HepG2 (cell line): Measurements from ENCODE around the gene SPEM2. TPM values are rescaled to one million over a fixed set of nuclear protein-coding genes. Genes with fewer than 3 reads are reported as not detected.

Source experiments
- ADNP ChIP-seq: sonication (generic); formaldehyde crosslinking; IDR thresholded peaks from 2 replicates; pipeline ENCODE4 v1.4.0; 2020; ENCODE audit warnings: missing genetic modification reagents
- ATM ChIP-seq: fragments of 450-650 bp; IDR thresholded peaks from 2 replicates; pipeline ENCODE4 v1.7.1; 2017; ENCODE audit warnings: mild to moderate bottlenecking, borderline replicate concordance
- EED ChIP-seq: sonication (generic); formaldehyde crosslinking; IDR thresholded peaks from 2 replicates; pipeline ENCODE4 v1.5.0; 2020; ENCODE audit warnings: mild to moderate bottlenecking, missing genetic modification reagents
- HNF1B ChIP-seq: sonication (generic); formaldehyde crosslinking; IDR thresholded peaks from 2 replicates; pipeline ENCODE4 v1.5.1; 2020; ENCODE audit warnings: mild to moderate bottlenecking, moderate library complexity, missing genetic modification reagents
- KDM2A ChIP-seq: sonication (generic); formaldehyde crosslinking; IDR thresholded peaks from 2 replicates; pipeline ENCODE4 v1.4.0; 2020; ENCODE audit warnings: low read depth, missing genetic modification reagents, borderline replicate concordance
- MAX ChIP-seq: IDR thresholded peaks from 2 replicates; pipeline ENCODE4 v1.6.1; 2012; ENCODE audit warnings: inconsistent platforms
- SP1 ChIP-seq, 2 experiments: fragments of 450-650 bp in 1 of 2; sonication (generic) in 1 of 2; formaldehyde crosslinking in 1 of 2; IDR thresholded peaks; 2 replicates each; pipeline versions ENCODE4 v1.4.0 to v1.6.1; 2016 to 2020; ENCODE audit warnings: missing genetic modification reagents in 1 of 2
- THAP9 ChIP-seq: sonication (generic); formaldehyde crosslinking; IDR thresholded peaks from 2 replicates; pipeline ENCODE4; 2020; ENCODE audit warnings: missing genetic modification reagents, mild to moderate bottlenecking, borderline replicate concordance
- ZBTB7B ChIP-seq: sonication (generic); formaldehyde crosslinking; IDR thresholded peaks from 2 replicates; pipeline ENCODE4 v1.4.0; 2020; ENCODE audit warnings: missing genetic modification reagents
- ZFP41 ChIP-seq: sonication (generic); formaldehyde crosslinking; IDR thresholded peaks from 2 replicates; pipeline ENCODE4 v1.4.0; 2020; ENCODE audit warnings: mild to moderate bottlenecking, missing genetic modification reagents, borderline replicate concordance
- ZFP90 ChIP-seq: sonication (generic); formaldehyde crosslinking; IDR thresholded peaks from 2 replicates; pipeline ENCODE4 v1.8.0; 2022; ENCODE audit warnings: missing genetic modification reagents, mild to moderate bottlenecking, inconsistent platforms, borderline replicate concordance
- ZNF550 ChIP-seq: sonication (generic); formaldehyde crosslinking; IDR thresholded peaks from 2 replicates; pipeline ENCODE4 v1.4.0; 2020; ENCODE audit warnings: mild to moderate bottlenecking, missing genetic modification reagents, borderline replicate concordance
- ZNF557 ChIP-seq: sonication (generic); formaldehyde crosslinking; IDR thresholded peaks from 2 replicates; pipeline ENCODE4 v1.4.0; 2020; ENCODE audit warnings: missing genetic modification reagents
- ZNF772 ChIP-seq: sonication (generic); formaldehyde crosslinking; IDR thresholded peaks from 2 replicates; pipeline ENCODE4 v1.5.0; 2020; ENCODE audit warnings: mild to moderate bottlenecking, missing genetic modification reagents
- ZZZ3 ChIP-seq: sonication (generic); formaldehyde crosslinking; IDR thresholded peaks from 2 replicates; pipeline ENCODE4 v1.4.0; 2020; ENCODE audit warnings: missing genetic modification reagents, mild to moderate bottlenecking, borderline replicate concordance
- polyA plus RNA-seq, 8 experiments: library from polyadenylated mRNA; depleted of rRNA in 3 of 8; stranded (reverse) in 7 of 8; unstranded in 1 of 8; fragments of >200 nt; fragmentation: Illumina TruSeq in 4 of 8; extraction: Trizol in 4 of 8; gene quantifications; 2 replicates each; pipeline versions ENCODE4 v1.2.1 to v1.2.3, GENCODE V29; 2011 to 2016; ENCODE audit warnings: low read depth in 4 of 8, missing spikeins in 1 of 8, mixed read lengths in 1 of 8; ENCODE audit not compliant: insufficient read depth in 1 of 8
- total RNA-seq, 5 experiments: library from RNA; depleted of rRNA; stranded (reverse); fragments of >200 nt; fragmentation: Illumina TruSeq; extraction: Trizol; gene quantifications; 2 replicates each; pipeline ENCODE4 v1.2.3, GENCODE V29; 2016; ENCODE audit warnings: low read depth in 1 of 5
- TF ChIP-seq, protein P1 (sequence below): sonication (generic); formaldehyde crosslinking; IDR thresholded peaks from 2 replicates; pipeline ENCODE4 v1.5.0; 2020; ENCODE audit warnings: missing genetic modification reagents
- TF ChIP-seq, protein P2 (sequence below): sonication (generic); formaldehyde crosslinking; IDR thresholded peaks from 2 replicates; pipeline ENCODE4 v1.4.0; 2020; ENCODE audit warnings: low read depth, missing genetic modification reagents
- TF ChIP-seq, protein P3 (sequence below): IDR thresholded peaks from 2 replicates; pipeline ENCODE4 v1.6.1; 2016

The SPEM2 gene
- total and polyA plus RNA-seq, 2 of the 13 experiments (the other 11 are each of a cell fraction or from before 2014, with no cell fraction given) = not detected

DNA sequence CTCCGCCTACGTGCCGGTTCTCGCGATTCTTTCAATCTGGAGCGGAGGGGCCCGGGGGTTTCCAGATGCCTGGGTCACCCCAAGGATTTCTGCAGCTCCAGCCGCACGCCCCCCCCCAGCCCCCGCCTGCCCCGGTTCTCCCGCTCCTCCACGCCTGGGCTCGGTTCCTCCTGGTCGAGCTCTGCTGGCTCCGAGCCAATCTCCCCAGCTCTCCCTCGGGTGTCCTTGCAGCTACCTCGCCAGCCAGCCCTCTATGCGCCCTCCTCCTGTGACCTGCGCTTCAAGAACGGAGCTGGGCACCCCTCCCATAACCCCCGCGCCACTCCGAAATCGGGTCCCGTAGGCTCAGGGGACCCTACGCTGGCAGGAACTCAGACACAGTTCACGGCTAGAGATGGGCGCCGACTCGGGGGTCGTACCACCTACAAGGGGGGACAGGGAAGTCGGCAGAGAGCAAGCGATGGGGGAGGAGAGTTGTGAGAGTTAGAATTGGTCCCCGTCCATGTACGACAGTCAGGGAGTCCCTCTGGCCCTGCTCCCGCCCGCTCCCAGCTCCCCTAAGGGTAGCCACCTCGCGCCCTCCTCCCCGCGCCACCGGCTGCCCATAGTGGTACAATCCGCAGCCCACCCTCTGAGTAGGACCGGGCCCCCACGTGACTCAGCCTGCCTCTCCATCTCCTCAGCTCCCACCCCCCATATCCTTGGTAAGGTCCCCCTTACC, 14.9 kb downstream of the SPEM2 start (continued):
- TF ChIP-seq, protein P1, sequence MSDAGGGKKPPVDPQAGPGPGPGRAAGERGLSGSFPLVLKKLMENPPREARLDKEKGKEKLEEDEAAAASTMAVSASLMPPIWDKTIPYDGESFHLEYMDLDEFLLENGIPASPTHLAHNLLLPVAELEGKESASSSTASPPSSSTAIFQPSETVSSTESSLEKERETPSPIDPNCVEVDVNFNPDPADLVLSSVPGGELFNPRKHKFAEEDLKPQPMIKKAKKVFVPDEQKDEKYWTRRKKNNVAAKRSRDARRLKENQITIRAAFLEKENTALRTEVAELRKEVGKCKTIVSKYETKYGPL (CRISPR knock-in tag) = no peak
- TF ChIP-seq THAP9 (CRISPR knock-in tag) = peak; percentile 45; the same call in 1 of the 2 replicates
- 0 out of 2 replicates have a peak, but pooled peaks have one; percentile 50 for TF ChIP-seq ZZZ3
- TF ChIP-seq MAX = peak; percentile 56
- TF ChIP-seq ZFP41 (CRISPR knock-in tag) = peak; percentile 35; the same call in 1 of the 2 replicates
- TF ChIP-seq ZBTB7B (CRISPR knock-in tag) = peak; percentile 63; the same call in 1 of the 2 replicates
- TF ChIP-seq, protein P2, sequence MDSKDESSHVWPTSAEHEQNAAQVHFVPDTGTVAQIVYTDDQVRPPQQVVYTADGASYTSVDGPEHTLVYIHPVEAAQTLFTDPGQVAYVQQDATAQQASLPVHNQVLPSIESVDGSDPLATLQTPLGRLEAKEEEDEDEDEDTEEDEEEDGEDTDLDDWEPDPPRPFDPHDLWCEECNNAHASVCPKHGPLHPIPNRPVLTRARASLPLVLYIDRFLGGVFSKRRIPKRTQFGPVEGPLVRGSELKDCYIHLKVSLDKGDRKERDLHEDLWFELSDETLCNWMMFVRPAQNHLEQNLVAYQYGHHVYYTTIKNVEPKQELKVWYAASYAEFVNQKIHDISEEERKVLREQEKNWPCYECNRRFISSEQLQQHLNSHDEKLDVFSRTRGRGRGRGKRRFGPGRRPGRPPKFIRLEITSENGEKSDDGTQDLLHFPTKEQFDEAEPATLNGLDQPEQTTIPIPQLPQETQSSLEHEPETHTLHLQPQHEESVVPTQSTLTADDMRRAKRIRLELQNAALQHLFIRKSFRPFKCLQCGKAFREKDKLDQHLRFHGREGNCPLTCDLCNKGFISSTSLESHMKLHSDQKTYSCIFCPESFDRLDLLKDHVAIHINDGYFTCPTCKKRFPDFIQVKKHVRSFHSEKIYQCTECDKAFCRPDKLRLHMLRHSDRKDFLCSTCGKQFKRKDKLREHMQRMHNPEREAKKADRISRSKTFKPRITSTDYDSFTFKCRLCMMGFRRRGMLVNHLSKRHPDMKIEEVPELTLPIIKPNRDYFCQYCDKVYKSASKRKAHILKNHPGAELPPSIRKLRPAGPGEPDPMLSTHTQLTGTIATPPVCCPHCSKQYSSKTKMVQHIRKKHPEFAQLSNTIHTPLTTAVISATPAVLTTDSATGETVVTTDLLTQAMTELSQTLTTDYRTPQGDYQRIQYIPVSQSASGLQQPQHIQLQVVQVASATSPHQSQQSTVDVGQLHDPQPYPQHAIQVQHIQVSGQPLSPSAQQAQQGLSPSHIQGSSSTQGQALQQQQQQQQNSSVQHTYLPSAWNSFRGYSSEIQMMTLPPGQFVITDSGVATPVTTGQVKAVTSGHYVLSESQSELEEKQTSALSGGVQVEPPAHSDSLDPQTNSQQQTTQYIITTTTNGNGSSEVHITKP (CRISPR knock-in tag) = peak; percentile 98
- no peak for TF ChIP-seq ATM
- TF ChIP-seq ZNF557 (CRISPR knock-in tag) = no peak
- no peak for TF ChIP-seq ZNF550
- TF ChIP-seq ZFP90 = no peak
- TF ChIP-seq EED (CRISPR knock-in tag) = 0 out of 2 replicates have a peak, but pooled peaks have one; percentile 33
- TF ChIP-seq ZNF772 (CRISPR knock-in tag) = no peak
- no peak for TF ChIP-seq ADNP (CRISPR knock-in tag)
- 0 out of 2 replicates have a peak, but pooled peaks have one; percentile 30 for TF ChIP-seq HNF1B (CRISPR knock-in tag)
- TF ChIP-seq KDM2A (CRISPR knock-in tag) = peak; percentile 66
- TF ChIP-seq, protein P3, sequence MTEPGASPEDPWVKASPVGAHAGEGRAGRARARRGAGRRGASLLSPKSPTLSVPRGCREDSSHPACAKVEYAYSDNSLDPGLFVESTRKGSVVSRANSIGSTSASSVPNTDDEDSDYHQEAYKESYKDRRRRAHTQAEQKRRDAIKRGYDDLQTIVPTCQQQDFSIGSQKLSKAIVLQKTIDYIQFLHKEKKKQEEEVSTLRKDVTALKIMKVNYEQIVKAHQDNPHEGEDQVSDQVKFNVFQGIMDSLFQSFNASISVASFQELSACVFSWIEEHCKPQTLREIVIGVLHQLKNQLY (CRISPR knock-in tag) = no peak
- TF ChIP-seq SP1 (IDR thresholded peaks at IDR 0.05) = no peak
- no peak for TF ChIP-seq SP1 (CRISPR knock-in tag; IDR thresholded peaks at IDR 0.05)
